Adrenal gland (tissue), 12 donors: ENCODE results near the gene SH3BP1. TPM values are rescaled to one million over a fixed set of nuclear protein-coding genes. Genes with fewer than 3 reads are reported as not detected.
"Not testable (repeated sequence)": the region's sequence is repeated elsewhere in the genome, so short reads cannot be mapped to it uniquely, and the experiment has no call there.

ENCODE experiments used
- DNase-seq, 7 donors: peaks; one replicate each; pipeline ENCODE4 v3.0.0-alpha.2; 2019 to 2020
- H3K27ac ChIP-seq, 5 donors: fragments of 200-600 bp; sonication (generic) in 4 of 5; 1 replicate in 3 of 5; 2 replicates in 2 of 5; pipeline versions ENCODE4 v1.5.1 to v1.8.0; 2016 to 2020; ENCODE audit warnings: mild to moderate bottlenecking in 1 of 5
- H3K27me3 ChIP-seq: fragments of 200-600 bp; 2 replicates; pipeline ENCODE4 v1.8.0; 2021
- H3K36me3 ChIP-seq, 2 donors: fragments of 200-600 bp; replicated peaks in 1 of 2; 1 replicate in 1 of 2; 2 replicates in 1 of 2; pipeline versions ENCODE4 v1.5.1 to v1.8.0; 2018 to 2022
- H3K4me1 ChIP-seq, 2 donors: fragments of 200-600 bp; replicated peaks in 1 of 2; 1 replicate in 1 of 2; 2 replicates in 1 of 2; pipeline versions ENCODE4 v1.5.1 to v1.8.0; 2018 to 2021
- H3K4me3 ChIP-seq, 4 donors: fragments of 200-600 bp; sonication (generic) in 3 of 4; one replicate each; pipeline ENCODE4 v1.5.1; 2016 to 2018
- H3K9me3 ChIP-seq, 3 donors: fragments of 200-600 bp; sonication (generic) in 1 of 3; replicated peaks in 1 of 3; 1 replicate in 2 of 3; 2 replicates in 1 of 3; pipeline versions ENCODE4 v1.5.1 to v1.8.0; 2016 to 2021
- CTCF ChIP-seq, 6 experiments: fragments of 450-650 bp in 4 of 6; fragments of 200-600 bp in 2 of 6; sonication (generic) in 1 of 6; IDR thresholded peaks; 1 replicate in 5 of 6; 2 replicates in 1 of 6; pipeline versions ENCODE4 v1.5.1 to v1.8.0; 2016 to 2021; ENCODE audit warnings: antibody characterized with exemption in 6 of 6, mild to moderate bottlenecking in 2 of 6, moderate library complexity in 1 of 6
- POLR2A ChIP-seq, 2 donors: fragments of 450-650 bp; IDR thresholded peaks; one replicate each; pipeline ENCODE4 v1.6.1; 2017; ENCODE audit warnings: antibody characterized with exemption in 2 of 2, mild to moderate bottlenecking in 2 of 2, moderate library complexity in 1 of 2
- WGBS, 4 donors: extraction: QIAGEN DNeasy Blood & Tissue Kit in 2 of 4; methylation state at CpG; one replicate each; pipeline versions ENCODE4 v1.1.5 to v1.1.7; 2013 to 2017; 5-methylcytosine and 5-hydroxymethylcytosine counted together
- intact Hi-C, 2 donors: fragments of 100-400 bp; cut with DNase I; formaldehyde crosslinking; loops; one replicate each; pipeline versions ENCODE4 v1.14.1 to v1.15.0; 2022 to 2023
- polyA plus RNA-seq, 3 donors: library from polyadenylated mRNA; stranded (reverse); fragments of 200-250 nt in 2 of 3; fragments of 350-450 nt in 1 of 3; fragmentation: Illumina TruSeq in 1 of 3; extraction: RNeasy Lipid Tissue Mini Kit (QIAGEN cat#74804) in 1 of 3; gene quantifications; one replicate each; pipeline ENCODE4 v1.2.3, GENCODE V29; 2013 to 2014
- total RNA-seq, 9 donors: library from RNA; depleted of rRNA in 4 of 9; stranded (reverse); fragments of >200 nt in 4 of 9; fragments of 120-200 nt in 1 of 9; fragmentation: NEBNext Ultra II Directional in 1 of 9; extraction: Animal tissue kit (Norgen Biotek cat#: 25700) in 1 of 9; gene quantifications; one replicate each; pipeline versions ENCODE4 v1.1.0 to v1.2.4, GENCODE V29; 2013 to 2023
- donor health status: healthy with polysubstance abuse.
- donor health status: Bipolar disorder and iron deficiency.
- donor health status: DM: yes; HTN: yes; CAD: no.
- donor health status: DM: no; HTN: no; CAD: no.
- donor health status: DM: no; HTN: no; CAD: no.
- donor health status: DM: yes; HTN: yes; CAD: no.

The SH3BP1 gene
- total and polyA plus RNA-seq, 12 donors = 2.4 to 27.3 (median 10.1) TPM

GRCh38 chr22:37608477-37609239 lies 30.8 kb upstream of the SH3BP1 start, which contains the start of gene GGA1:
GGA1 (plus strand) TSS chr22:37608834; CDS start chr22:37608861, 27 bp downstream.
- Histone ChIP-seq H3K9me3 (no peaks in the 10 kb centered on the region), H3K27ac (peak within 1 kb of the TSS; percentile 80 to 99 (median 94)), H3K4me1 (peaks cover 20 to 46% of the 10 kb centered on the region in 2 donors), H3K36me3 (no peaks in the 10 kb centered on the region), H3K4me3 (peak within 1 kb of the TSS; percentile 27 to 89 (median 57)), H3K27me3 (no peaks in the 10 kb centered on the region)
- intact Hi-C loops = no loop called here
- peak; percentile 30 to 73 for TF ChIP-seq POLR2A (IDR thresholded peaks at IDR 0.05)
- TF ChIP-seq CTCF (IDR thresholded peaks at IDR 0.05) = peak in 3 of 6 experiments; percentile 15 to 16 (median 16)
- DNase-seq = peak; percentile 94 to 98 (median 97)
- WGBS, 4 donors = 0 to 1% (median 0%) methylated on average over 6 to 82 of the region's 82 CpGs

GRCh38 chr22:37609240-37610152 lies 30.0 kb upstream of the SH3BP1 start:
- intact Hi-C loops = no loop called here
- Histone ChIP-seq H3K4me3 (peak overlapping the region; percentile 27 to 89 (median 57)), H3K27ac (peak overlapping the region; percentile 80 to 99 (median 94)), H3K9me3 (no peaks in the 10 kb centered on the region), H3K36me3 (peaks cover 0 to 3% of the 10 kb centered on the region in 2 donors), H3K27me3 (no peaks in the 10 kb centered on the region), H3K4me1 (peaks cover 20 to 49% of the 10 kb centered on the region in 2 donors)
- 6 to 7% (median 6%) methylated on average over 17 to 26 of the region's 26 CpGs for WGBS, 4 donors
- TF ChIP-seq CTCF (IDR thresholded peaks at IDR 0.05) (no peak), POLR2A (IDR thresholded peaks at IDR 0.05) (no peak)
- peak in 2 of 7 donors; percentile 39 to 56 for DNase-seq

GRCh38 chr22:37610153-37610475 lies 29.4 kb upstream of the SH3BP1 start:
- H3K4me1 ChIP-seq = peaks cover 20 to 49% of the 10 kb centered on the region in 2 donors
- H3K27ac ChIP-seq = peak overlapping the region; percentile 43 to 99 (median 94)
- 61 to 88% (median 76%) methylated on average over 3 of the region's 3 CpGs for WGBS, 4 donors
- intact Hi-C loops, DNase-seq, H3K9me3 ChIP-seq, H3K27me3 ChIP-seq, H3K36me3 ChIP-seq: not testable (repeated sequence)
- H3K4me3 ChIP-seq = peak overlapping the region in 1 of 4 donors; percentile 89

GRCh38 chr22:37610480-37611129 lies 28.9 kb upstream of the SH3BP1 start:
- peak in 4 of 7 donors; percentile 58 to 71 (median 68) for DNase-seq
- WGBS, 4 donors = 72 to 84% (median 75%) methylated on average over 13 to 15 of the region's 15 CpGs
- TF ChIP-seq POLR2A (IDR thresholded peaks at IDR 0.05) = no peak
- TF ChIP-seq CTCF (IDR thresholded peaks at IDR 0.05) = no peak
- H3K27ac ChIP-seq = peak overlapping the region; percentile 43 to 99 (median 94)
- peaks cover 20 to 49% of the 10 kb centered on the region in 2 donors for H3K4me1 ChIP-seq
- no peaks in the 10 kb centered on the region for H3K27me3 ChIP-seq
- intact Hi-C loops = no loop called here
- no peaks in the 10 kb centered on the region for H3K9me3 ChIP-seq
- no peak overlapping the region for H3K4me3 ChIP-seq
- H3K36me3 ChIP-seq = peaks cover 0 to 15% of the 10 kb centered on the region in 2 donors
